ENCODE data around the gene UBE3B.

UBE3B gene

GRCh38 chr12:109537136-109537535 lies 59.7 kb downstream of the UBE3B start:
- Histone ChIP-seq H3K36me3 (ENCODE audit: insufficient read depth, insufficient read length, low read length) (peaks cover 54% of the 10 kb centered on the region), H3K9ac (ENCODE audit: insufficient read length, low read depth) (no peak overlapping the region), H3K4me1 (ENCODE audit: insufficient read depth, insufficient read length) (no peaks in the 10 kb centered on the region), H3K4me3 (ENCODE audit: insufficient read length, low read depth) (no peak overlapping the region), H3K27me3 (ENCODE audit: insufficient read depth, insufficient read length) (no peaks in the 10 kb centered on the region), H3K9me3 (ENCODE audit: insufficient read depth, low read length) (no peaks in the 10 kb centered on the region)
- DNase-seq (ENCODE audit: low read depth, low spot score), result no peak
- no peak for TF ChIP-seq SUZ12 (IDR thresholded peaks at IDR 0.05; ENCODE audit: extremely low read depth, insufficient read depth, insufficient read length)
- no peak for TF ChIP-seq YY1 (IDR thresholded peaks at IDR 0.05; ENCODE audit: insufficient read depth, insufficient read length)
- no peak for TF ChIP-seq ZNF274 (IDR thresholded peaks at IDR 0.05; ENCODE audit: low read depth, low read length)

GRCh38 chr12:109538191-109538863 lies 60.9 kb downstream of the UBE3B start:
- H3K36me3 ChIP-seq (ENCODE audit: insufficient read depth, insufficient read length, low read length), result peaks cover 43% of the 10 kb centered on the region
- H3K4me1 ChIP-seq (ENCODE audit: insufficient read depth, insufficient read length), result no peaks in the 10 kb centered on the region
- no peak overlapping the region for H3K9ac ChIP-seq (ENCODE audit: insufficient read length, low read depth)
- DNase-seq (ENCODE audit: low read depth, low spot score), result no peak
- H3K27me3 ChIP-seq (ENCODE audit: insufficient read depth, insufficient read length), result no peaks in the 10 kb centered on the region
- no peak for TF ChIP-seq YY1 (IDR thresholded peaks at IDR 0.05; ENCODE audit: insufficient read depth, insufficient read length)
- no peak overlapping the region for H3K4me3 ChIP-seq (ENCODE audit: insufficient read length, low read depth)
- H3K9me3 ChIP-seq (ENCODE audit: insufficient read depth, low read length), result no peaks in the 10 kb centered on the region

- no peak for TF ChIP-seq ZNF274 (IDR thresholded peaks at IDR 0.05; ENCODE audit: low read depth, low read length)
- TF ChIP-seq YY1 (IDR thresholded peaks at IDR 0.05; ENCODE audit: insufficient read depth, insufficient read length), result no peak
- no peak for TF ChIP-seq SUZ12 (IDR thresholded peaks at IDR 0.05; ENCODE audit: extremely low read depth, insufficient read depth, insufficient read length)
- Histone ChIP-seq H3K4me3 (ENCODE audit: insufficient read length, low read depth) (no peak overlapping the region), H3K27me3 (ENCODE audit: insufficient read depth, insufficient read length) (no peaks in the 10 kb centered on the region), H3K9me3 (ENCODE audit: insufficient read depth, low read length) (no peaks in the 10 kb centered on the region), H3K9ac (ENCODE audit: insufficient read length, low read depth) (no peak overlapping the region), H3K36me3 (ENCODE audit: insufficient read depth, insufficient read length, low read length) (peaks cover 32% of the 10 kb centered on the region), H3K4me1 (ENCODE audit: insufficient read depth, insufficient read length) (no peaks in the 10 kb centered on the region)
- no peak for DNase-seq (ENCODE audit: low read depth, low spot score)
Measured at GRCh38 chr12:109539508-109539907, 62.1 kb downstream of the UBE3B start.

GRCh38 chr12:109540526-109541412 lies 63.3 kb downstream of the UBE3B start:
- DNase-seq (ENCODE audit: low read depth, low spot score), result no peak
- Histone ChIP-seq H3K27me3 (ENCODE audit: insufficient read depth, insufficient read length) (no peaks in the 10 kb centered on the region), H3K9ac (ENCODE audit: insufficient read length, low read depth) (no peak overlapping the region), H3K36me3 (ENCODE audit: insufficient read depth, insufficient read length, low read length) (peaks cover 19% of the 10 kb centered on the region), H3K9me3 (ENCODE audit: insufficient read depth, low read length) (no peaks in the 10 kb centered on the region), H3K4me3 (ENCODE audit: insufficient read length, low read depth) (no peak overlapping the region), H3K4me1 (ENCODE audit: insufficient read depth, insufficient read length) (peaks cover 7% of the 10 kb centered on the region)
- TF ChIP-seq YY1 (IDR thresholded peaks at IDR 0.05; ENCODE audit: insufficient read depth, insufficient read length) (no peak), SUZ12 (IDR thresholded peaks at IDR 0.05; ENCODE audit: extremely low read depth, insufficient read depth, insufficient read length) (no peak), ZNF274 (IDR thresholded peaks at IDR 0.05; ENCODE audit: low read depth, low read length) (no peak)

GRCh38 chr12:109541413-109541726 lies 63.9 kb downstream of the UBE3B start:
- Histone ChIP-seq H3K4me3 (ENCODE audit: insufficient read length, low read depth) (no peak overlapping the region), H3K27me3 (ENCODE audit: insufficient read depth, insufficient read length) (no peaks in the 10 kb centered on the region), H3K4me1 (ENCODE audit: insufficient read depth, insufficient read length) (peaks cover 7% of the 10 kb centered on the region), H3K36me3 (ENCODE audit: insufficient read depth, insufficient read length, low read length) (peaks cover 13% of the 10 kb centered on the region), H3K9me3 (ENCODE audit: insufficient read depth, low read length) (no peaks in the 10 kb centered on the region), H3K9ac (ENCODE audit: insufficient read length, low read depth) (no peak overlapping the region)
- TF ChIP-seq YY1 (IDR thresholded peaks at IDR 0.05; ENCODE audit: insufficient read depth, insufficient read length), result no peak
- no peak for TF ChIP-seq ZNF274 (IDR thresholded peaks at IDR 0.05; ENCODE audit: low read depth, low read length)
- TF ChIP-seq SUZ12 (IDR thresholded peaks at IDR 0.05; ENCODE audit: extremely low read depth, insufficient read depth, insufficient read length), result no peak
- DNase-seq (ENCODE audit: low read depth, low spot score), result no peak

GRCh38 chr12:109542014-109542413 lies 64.6 kb downstream of the UBE3B start:
- Histone ChIP-seq H3K4me1 (ENCODE audit: insufficient read depth, insufficient read length) (peaks cover 7% of the 10 kb centered on the region), H3K27me3 (ENCODE audit: insufficient read depth, insufficient read length) (no peaks in the 10 kb centered on the region), H3K36me3 (ENCODE audit: insufficient read depth, insufficient read length, low read length) (peaks cover 8% of the 10 kb centered on the region), H3K9me3 (ENCODE audit: insufficient read depth, low read length) (no peaks in the 10 kb centered on the region), H3K4me3 (ENCODE audit: insufficient read length, low read depth) (no peak overlapping the region), H3K9ac (ENCODE audit: insufficient read length, low read depth) (no peak overlapping the region)
- no peak for TF ChIP-seq YY1 (IDR thresholded peaks at IDR 0.05; ENCODE audit: insufficient read depth, insufficient read length)
- no peak for TF ChIP-seq SUZ12 (IDR thresholded peaks at IDR 0.05; ENCODE audit: extremely low read depth, insufficient read depth, insufficient read length)
- TF ChIP-seq ZNF274 (IDR thresholded peaks at IDR 0.05; ENCODE audit: low read depth, low read length), result no peak
- no peak for DNase-seq (ENCODE audit: low read depth, low spot score)

GRCh38 chr12:109542876-109543275 lies 65.4 kb downstream of the UBE3B start:
- no peak for DNase-seq (ENCODE audit: low read depth, low spot score)
- H3K9me3 ChIP-seq (ENCODE audit: insufficient read depth, low read length), result no peaks in the 10 kb centered on the region
- peaks cover 7% of the 10 kb centered on the region for H3K4me1 ChIP-seq (ENCODE audit: insufficient read depth, insufficient read length)

More at GRCh38 chr12:109542876-109543275, 65.4 kb downstream of the UBE3B start:
- H3K4me3 ChIP-seq (ENCODE audit: insufficient read length, low read depth), result no peak overlapping the region
- TF ChIP-seq YY1 (IDR thresholded peaks at IDR 0.05; ENCODE audit: insufficient read depth, insufficient read length) (no peak), ZNF274 (IDR thresholded peaks at IDR 0.05; ENCODE audit: low read depth, low read length) (no peak), SUZ12 (IDR thresholded peaks at IDR 0.05; ENCODE audit: extremely low read depth, insufficient read depth, insufficient read length) (no peak)
- H3K36me3 ChIP-seq (ENCODE audit: insufficient read depth, insufficient read length, low read length), result peaks cover 4% of the 10 kb centered on the region
- no peak overlapping the region for H3K9ac ChIP-seq (ENCODE audit: insufficient read length, low read depth)
- no peaks in the 10 kb centered on the region for H3K27me3 ChIP-seq (ENCODE audit: insufficient read depth, insufficient read length)

Measured in NT2/D1 (cell line).